Measurements from ENCODE around the gene SAP25.

SAP25 gene

DNA sequence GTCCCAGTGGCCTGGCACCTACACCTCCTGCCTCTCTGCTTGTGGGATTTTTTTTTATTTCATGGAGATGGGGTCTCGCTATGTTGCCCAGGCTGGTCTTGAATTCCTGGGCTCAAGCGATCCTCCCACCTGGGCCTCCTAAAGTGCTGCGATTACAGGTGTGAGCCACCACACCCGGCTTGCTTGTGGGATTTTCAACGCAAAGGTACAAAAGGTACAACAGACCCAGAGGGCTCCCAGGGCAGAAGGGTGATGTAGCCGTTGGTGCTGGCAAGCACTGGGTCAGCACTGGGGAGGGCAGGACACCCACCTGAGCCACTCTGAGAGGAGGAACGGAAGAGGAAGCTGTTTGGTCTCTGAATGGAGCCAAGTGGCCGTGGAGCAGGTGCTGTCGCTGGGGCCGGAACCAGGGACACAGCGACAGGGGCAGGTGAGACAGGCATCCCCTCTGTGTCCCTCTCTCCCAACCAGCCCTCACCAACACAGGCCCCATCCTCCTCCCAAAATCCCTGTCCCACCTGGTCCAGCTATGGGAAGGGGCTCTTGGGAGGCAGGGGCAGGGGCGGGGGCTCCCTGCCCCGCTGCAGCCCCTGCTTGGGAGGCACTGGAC lies 2.8 kb upstream of the SAP25 start:
- in situ Hi-C loops (cut with MboI; ENCODE audit: low sequenced_read_pairs): no loop called here

DNA sequence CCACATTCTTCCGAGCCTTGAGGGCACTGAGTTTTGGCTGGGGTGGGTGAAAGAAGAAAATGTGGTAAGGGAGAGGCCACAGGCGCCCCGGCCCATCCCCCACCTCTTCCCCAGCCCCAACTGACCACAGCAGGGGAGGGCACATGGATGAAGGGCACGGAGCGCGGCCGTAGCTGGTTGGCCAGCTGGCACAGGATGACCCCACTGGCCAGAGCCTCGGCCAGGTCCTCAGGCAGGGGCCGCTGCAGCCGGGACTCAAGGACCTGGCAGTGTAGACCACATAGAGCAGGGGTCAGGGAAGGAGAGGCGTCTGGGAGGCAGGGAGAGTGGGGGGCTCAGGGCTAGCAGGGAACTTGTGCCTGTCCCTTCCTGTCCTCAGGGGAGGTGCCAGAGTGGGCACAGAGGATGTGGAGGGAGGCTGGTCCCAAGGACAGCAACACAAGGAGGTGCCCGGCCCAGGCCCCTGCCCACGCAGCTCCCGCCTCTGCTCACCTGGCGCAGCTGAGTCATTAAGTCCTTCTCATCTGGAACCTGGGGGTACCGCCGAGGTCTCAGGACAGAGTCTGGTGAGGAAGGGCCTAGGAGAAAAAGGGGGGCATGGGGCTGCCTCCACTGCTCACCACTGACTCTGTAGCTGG lies 2.2 kb upstream of the SAP25 start:
- in situ Hi-C loops (cut with MboI; ENCODE audit: low sequenced_read_pairs): no loop called here

DNA sequence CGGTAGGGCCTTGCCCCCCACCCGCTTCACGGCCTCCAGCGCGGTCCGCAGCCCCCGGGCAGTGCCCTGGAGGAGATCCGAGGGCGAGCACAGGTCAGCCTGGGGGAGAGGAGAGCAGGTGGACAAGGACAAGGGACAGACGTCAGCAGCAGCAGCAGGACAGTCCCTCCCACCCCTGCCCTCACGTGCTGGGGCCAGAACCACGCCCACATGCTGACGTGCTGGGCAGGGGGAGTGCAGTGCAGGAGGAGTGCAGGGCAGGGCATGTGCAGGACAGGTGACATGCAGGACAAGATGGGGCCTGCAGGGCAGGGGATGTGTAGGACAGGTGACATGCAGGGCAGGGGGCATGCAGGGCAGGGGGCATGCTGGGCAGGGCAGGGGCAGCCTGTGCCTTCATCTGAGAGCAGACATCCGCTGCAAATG lies 1.5 kb upstream of the SAP25 start:
- in situ Hi-C loops (cut with MboI; ENCODE audit: low sequenced_read_pairs): no loop called here

DNA sequence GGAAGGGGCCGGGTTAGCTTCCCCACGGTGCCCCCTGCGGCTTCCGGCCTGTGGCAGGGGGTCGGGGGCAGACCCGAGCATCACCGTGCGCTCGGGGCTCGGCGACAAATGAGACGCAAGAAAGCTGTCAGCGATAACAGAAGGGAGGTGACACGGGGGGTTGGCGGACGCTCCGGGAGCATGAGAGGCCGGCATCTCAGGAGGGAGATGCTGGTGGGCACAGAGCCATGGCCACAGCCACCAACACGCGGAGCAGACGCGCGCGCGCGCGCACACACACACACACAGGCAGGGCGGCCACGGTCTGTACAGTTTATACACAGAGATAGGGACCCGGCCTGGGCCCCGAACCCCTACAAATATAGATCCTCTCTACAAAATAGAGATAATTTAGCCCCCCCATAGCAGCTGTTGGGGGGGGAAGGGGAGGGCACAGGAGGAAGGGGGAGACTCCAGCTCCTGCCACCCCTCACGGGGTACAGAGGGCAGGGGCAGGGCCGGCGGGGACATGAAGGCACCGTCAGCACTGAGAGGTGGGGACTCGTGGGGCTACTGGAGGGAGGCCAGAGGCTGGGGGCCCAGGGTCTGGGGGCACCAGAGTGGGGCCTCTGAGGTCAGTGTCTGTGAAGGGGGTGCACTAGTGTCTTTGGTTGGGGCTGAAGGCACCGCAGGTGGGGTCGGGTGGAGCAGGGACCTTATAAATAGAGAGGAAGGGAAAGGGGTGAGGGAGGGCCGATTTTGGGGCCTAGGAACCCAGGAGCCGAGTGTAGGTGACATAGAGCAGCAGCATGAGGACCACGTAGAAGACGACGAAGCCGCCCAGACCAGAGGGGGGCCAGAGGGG lies 884 bp upstream of the SAP25 start:
- in situ Hi-C loops (cut with MboI; ENCODE audit: low sequenced_read_pairs): no loop called here

DNA sequence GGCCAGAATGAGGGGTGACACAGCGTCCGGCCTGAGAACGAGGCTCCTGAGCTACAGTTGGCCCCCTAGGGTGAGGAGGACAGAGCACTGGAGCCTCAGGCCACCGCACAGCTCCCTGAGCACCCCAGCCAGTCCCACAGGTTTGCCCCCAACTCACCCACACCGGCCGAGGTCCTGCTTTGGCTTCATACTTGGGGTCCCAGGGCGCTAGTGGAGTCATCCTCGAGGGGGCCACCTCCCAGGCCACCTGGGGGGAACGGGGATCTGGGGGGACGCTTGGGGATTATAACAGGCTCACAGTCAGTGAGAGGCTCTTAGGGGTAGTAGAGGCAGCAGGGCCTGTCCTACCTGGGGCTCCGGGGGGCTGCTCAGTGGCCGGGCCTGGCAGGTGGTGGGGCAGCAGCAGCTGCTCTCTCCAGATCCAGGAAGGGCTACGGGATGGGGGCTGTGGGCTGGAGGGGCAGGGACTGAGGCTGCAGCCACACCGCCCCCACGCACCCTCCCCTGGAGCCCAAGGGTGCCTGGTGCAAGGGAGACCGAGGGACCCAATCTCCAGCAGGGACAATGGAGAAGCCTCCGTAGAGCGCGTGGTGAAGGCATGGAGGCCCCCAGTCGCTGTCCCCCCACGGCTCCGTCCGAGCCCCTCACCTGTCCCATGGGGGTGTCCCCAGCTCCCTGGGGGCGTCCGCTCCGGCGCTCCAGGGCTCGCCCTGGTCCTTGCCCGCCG lies 588 bp downstream of the SAP25 start:
- in situ Hi-C loops (cut with MboI; ENCODE audit: low sequenced_read_pairs): no loop called here

DNA sequence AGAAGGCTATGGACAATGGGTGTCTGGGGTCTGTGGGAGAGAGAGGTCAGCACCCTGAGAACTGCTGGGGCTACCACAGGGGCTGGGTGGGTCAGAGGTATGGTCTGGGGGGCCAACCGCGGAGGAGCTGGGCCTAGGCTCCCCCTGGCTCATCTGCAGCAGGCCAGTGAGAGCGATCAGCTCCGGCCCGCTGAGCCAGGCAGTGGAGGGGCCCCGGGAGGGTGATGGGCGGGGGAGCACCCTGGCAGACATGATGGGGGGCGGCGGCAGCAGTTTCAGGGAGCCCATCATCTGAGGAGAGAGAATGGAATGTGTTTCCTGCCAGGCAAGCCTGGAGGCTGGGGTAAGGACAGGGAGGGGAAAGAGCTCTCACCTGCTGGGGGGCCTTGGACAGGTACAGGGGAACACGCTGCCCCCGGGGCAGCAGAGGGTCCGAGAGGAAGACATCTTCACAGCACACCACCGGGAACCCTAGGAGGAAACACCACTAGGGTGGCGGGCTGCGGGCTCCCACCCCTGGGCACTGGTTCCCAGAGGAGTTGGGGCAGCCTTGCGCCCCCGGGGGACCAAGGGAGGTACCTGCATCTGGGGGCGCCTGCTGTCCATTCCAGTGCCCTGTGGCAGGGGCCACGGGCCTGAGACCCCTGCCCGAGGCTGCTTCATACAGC lies 1.3 kb downstream of the SAP25 start:
- in situ Hi-C loops (cut with MboI; ENCODE audit: low sequenced_read_pairs): no loop called here

DNA sequence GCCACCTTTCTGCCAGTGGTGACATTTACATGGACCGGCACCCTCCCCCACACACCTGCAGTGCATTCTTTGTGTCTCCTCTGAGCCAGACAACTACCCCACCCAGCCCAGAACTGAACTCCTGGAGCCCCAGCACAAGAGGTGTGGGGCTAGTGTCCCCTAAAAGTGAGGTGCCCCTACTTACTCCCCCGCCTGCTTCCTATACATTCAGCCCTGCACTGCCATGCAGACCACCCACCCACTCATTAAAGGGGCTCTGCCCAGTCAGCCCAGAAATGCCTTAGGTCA lies 1.9 kb downstream of the SAP25 start:
- in situ Hi-C loops (cut with MboI; ENCODE audit: low sequenced_read_pairs): no loop called here

DNA sequence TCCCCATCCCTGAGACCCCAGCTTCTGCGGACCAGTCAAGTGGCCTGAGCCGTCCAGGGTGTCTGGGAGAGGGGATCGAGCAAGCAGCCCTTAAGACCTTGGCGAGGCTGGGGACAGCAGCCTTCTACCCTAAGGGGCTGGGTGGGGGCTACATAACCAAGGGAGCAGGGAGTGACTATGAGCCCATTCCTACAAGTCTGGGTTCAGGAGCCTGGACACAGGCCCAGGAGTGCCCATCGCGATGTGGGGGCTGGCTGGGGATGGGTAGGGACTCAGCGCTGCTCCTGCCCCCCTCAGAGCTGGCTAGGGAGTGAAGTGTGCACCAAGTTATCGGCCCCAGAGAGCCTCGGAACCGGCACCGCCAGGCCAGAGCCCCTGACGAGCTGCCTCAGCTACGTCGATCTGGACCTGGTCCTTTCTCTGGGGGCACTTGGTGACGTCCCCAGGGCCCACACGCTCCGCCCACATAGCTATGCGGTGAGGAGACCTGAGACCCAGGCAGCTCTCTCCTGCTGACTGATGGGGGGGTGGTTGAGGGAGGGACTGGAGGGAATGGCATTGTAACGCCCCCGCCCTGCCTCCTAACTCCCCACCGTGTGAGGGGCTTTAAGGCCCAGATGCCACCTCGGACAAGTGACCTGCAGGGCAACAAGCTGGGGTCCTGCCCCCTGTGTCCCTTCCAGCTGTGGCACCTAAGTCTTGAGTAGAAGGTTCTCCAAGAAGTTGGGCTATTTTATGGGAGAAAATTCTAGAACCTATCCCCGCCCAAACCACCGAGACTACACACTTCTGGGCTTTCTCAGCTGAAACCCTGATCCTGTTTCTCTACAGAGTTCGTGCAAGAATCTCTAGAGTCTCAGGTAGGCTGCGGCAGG lies 2.5 kb downstream of the SAP25 start:
- in situ Hi-C loops (cut with MboI; ENCODE audit: low sequenced_read_pairs): no loop called here

DNA sequence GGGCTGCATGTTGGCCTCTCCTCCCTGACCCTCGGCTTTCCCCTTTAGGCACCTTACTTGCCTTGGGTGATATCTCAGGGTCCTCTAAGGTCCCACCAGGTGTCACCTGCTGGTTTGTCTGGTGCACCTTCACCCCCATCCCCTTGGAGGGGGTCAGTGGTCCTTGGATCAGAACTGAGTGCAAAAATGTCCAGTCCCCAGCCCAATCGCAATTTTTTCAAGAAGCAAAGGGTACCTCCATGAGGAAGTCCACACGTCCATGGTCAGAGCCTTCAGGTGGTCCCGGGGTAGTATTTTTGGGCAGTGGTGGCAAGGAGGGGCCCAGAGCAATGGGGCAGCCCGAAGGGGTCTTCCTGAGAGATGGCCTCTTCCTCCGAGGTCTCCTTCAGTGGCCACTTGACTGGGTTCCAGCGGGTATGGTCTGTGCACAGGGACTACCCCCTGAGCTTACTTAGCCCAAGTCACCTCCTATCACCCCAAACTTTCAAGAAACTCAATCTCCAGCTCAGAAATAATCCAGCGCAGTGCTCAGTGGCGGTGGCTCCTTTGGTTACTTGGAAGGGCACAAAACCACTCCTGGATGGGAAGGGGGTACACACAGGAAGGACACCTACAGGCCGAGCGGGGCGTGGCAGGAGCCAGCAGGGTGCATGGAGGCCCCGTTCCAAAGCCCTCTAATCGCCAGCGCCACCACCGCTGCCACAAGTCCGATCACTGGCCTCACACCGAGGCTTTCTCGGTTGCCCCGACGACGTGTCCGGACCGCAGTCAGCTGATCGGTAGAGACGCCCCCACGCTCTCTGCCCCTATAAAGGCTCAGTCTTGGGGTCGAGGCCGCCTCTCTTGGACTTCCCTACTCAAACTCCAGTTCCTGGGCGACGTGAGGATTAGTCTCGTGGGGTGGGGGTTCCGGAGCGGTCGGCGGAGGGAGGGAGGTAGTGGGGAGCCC lies 4.5 kb downstream of the SAP25 start:
- in situ Hi-C loops (cut with MboI; ENCODE audit: low sequenced_read_pairs): loop anchor here (10.0 kb wide), 1 partner anchor 94 kb away; the partner anchor contains the start of gene TSC22D4

DNA sequence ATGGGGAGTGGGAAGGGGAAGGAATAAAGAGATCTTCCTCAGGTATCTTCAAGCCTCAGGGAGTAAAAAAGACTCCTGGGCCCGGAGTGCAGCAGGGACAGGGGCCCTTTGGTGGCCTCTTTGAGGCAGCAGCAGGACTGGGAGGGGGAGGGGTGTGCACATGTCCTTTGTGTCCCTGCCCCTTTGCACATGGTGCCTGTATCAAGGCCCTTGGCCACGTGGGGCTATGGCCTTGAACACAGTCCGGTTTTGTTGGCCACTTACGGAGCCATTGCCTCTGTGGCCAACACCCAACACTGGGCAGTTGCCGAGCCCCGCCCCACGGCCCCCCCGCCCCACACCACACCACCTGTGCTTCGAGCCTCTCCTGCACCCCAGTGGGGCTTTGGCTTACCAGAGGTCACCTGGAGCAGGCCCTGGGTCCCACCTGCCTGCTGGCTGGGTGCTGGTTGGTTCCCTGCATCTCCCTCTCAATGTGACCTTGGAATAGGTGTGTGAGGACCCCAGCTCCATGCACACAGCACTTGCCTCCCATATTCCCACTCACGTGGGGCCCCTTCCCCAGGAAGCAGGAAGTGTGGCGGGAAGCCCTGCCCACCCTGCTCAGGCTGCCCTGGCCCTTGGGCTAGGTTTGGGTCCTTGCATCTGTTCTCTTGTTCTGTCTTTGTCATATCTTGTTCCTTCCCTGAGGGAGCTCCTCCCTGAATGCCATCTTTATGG lies 5.4 kb downstream of the SAP25 start:
- in situ Hi-C loops (cut with MboI; ENCODE audit: low sequenced_read_pairs): loop anchor here (10.0 kb wide), 1 partner anchor 94 kb away; the partner anchor contains the start of gene TSC22D4

DNA sequence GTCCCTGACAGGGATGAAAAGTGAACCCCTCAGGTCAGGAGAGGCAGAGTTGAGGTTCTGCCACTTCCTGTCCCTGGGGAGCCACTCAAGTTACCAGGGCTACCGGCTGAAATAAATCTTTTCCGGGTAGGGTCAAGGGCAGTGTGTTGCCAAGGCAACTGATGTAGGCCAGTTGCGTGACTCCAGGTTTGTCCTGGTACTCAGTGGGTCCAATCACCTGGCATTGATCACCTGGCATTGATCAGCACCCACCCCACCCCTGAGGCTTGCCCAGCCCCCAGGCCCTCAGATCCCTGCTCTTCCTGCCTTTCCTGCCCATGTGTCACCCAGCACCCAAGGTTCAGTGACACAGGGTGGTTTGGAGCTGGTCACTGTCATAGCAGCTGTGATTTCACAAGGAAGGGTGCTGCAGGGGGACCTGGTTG lies 5.9 kb downstream of the SAP25 start:
- in situ Hi-C loops (cut with MboI; ENCODE audit: low sequenced_read_pairs): loop anchor here (10.0 kb wide), 1 partner anchor 93 kb away; the partner anchor contains the start of gene TSC22D4

DNA sequence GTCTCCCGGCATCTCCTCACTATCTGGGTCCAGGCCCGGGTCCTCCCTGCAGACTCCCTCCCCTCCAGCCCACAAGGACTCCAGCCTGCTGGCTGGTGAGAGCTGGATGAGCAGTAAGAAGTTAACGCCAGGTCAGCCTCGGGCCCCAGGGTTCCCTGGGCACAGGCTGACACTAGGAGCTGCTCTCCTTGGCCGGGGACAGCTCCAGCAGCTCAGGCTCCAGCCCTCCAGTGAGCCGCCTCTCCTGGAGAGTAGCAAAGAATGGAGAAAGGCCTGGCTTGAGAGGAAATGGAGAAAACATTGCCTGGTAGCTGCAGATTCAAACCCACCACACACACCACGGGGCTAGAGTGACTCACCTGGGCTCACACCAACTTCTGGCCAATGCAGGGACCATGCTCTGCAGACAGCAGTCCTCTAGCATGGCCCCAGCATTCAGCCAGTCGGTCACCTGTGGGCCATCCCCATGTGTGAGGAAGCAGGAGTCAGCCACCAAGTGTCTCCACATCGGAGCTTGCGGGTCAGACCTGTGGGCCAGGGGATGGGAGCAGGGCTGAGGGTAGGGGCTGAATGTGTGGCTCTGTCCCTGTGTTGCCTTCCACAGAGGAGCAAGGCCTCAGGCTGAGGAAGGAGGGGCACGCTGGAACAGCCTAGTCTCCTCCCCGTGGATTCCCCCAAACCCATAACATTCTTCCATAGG lies 6.5 kb downstream of the SAP25 start:
- in situ Hi-C loops (cut with MboI; ENCODE audit: low sequenced_read_pairs): loop anchor here (10.0 kb wide), 1 partner anchor 92 kb away; the partner anchor contains the start of gene TSC22D4

DNA sequence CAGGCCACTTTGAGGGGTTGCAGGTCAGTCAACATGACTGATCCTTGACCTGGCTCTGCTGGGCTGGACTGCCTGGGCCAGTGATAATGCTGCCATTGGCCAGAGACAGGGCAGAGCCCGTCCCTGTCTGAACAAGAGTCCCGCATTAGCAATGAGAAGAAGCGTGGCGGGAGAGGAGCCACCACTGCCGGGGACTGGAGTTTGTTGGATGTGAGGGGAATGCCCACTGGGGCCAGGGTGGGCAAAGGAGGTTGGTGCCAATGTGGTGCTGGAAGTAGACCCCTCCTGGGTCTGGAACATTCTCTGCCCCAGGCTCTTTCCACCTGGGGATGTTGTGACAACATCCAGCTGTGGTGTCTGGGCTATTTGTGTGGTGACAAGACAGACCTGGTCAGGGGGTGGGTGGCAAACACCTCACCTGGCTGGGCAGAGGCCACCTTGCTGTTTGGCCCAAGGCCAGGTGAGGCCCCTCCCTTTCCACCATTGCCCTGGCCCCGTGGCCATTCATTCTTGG lies 7.6 kb downstream of the SAP25 start:
- in situ Hi-C loops (cut with MboI; ENCODE audit: low sequenced_read_pairs): loop anchor here (10.0 kb wide), 1 partner anchor 91 kb away; the partner anchor contains the start of gene TSC22D4

DNA sequence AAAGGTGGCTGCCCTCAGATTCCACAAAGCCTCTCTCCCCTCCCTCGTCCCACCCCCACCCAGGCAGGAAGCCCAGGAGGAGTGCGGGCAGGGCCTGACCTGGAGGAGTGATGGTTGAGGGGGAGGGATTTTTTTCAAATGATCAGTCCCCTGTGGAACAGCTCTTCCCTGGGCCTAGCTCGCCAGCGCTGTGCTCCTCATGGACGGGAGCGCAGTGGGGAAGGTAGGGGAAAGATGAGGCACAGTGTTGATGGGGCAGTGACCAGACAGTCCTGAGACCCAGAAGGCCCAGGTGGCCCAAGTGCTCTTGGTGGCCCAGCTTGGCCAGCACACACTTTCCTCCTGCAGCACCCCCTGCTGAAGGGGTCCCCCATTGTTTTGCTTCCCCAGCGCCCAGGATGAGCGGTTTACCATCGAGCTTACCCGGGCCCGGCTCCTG lies 8.5 kb downstream of the SAP25 start:
- in situ Hi-C loops (cut with MboI; ENCODE audit: low sequenced_read_pairs): loop anchor here (10.0 kb wide), 1 partner anchor 90 kb away; the partner anchor contains the start of gene TSC22D4

DNA sequence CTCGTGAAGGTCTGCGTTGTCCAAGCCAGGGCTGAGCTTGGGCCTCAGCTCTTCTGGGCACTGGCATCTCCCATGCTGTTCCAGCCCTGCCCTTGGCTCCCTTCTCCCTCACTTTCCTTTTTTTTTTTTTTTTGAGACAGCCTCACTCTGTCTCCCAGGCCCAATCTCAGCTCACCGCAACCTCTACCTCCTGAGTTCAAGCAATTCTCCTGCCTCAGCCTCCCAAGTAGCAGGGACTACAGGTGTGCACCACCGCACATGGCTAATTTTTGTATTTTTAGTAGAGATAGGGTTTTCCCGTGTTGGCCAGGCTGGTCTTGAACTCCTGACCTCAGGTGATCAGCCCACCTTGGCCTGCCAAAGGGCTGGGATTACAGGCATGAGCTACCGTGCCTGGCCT lies 9.3 kb downstream of the SAP25 start:
- in situ Hi-C loops (cut with MboI; ENCODE audit: low sequenced_read_pairs): loop anchor here (10.0 kb wide), 1 partner anchor 90 kb away; the partner anchor contains the start of gene TSC22D4

DNA sequence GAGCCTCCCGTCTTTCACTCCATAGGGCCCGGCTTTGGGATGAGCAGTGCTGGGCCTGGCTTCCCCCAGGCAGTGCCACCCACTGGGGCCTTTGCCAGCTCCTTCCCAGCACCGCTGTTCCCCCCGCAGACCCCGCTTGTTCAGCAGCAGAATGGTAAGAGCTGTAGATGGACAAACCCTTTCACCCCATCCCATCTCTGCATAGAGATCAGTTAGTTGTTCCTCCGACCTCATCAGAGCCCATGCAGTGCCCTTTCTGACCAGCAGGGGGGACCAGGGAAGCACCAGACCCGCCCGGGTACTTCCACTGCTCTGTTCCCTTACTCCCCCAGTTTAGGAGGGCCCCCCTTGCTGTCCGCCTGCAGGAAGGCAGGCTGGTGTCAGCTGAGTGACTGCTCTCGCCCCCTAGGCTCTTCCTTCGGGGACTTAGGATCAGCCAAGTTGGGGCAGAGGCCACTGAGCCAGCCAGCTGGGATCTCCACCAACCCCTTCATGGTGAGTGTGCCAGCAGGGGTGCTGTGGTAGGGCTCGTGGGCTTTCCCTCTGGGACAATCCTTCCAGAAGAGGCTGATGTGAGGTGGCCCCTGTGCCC lies 9.8 kb downstream of the SAP25 start:
- in situ Hi-C loops (cut with MboI; ENCODE audit: low sequenced_read_pairs): loop anchor here (10.0 kb wide), 1 partner anchor 89 kb away; the partner anchor contains the start of gene TSC22D4

Data from HL-60/S4 treated with phorbol 12-myristate 13-acetate at 8.2 ng/mL for 4 days and 3 days (cell line).